ENCODE measurements around the gene RIMS1. TPM values are rescaled to one million over a fixed set of nuclear protein-coding genes. Genes with fewer than 3 reads are reported as not detected.

Gene RIMS1
- total and polyA plus RNA-seq, 2 of the 13 experiments (the other 11 are each of a cell fraction or from before 2014, with no cell fraction given), result not detected

DNA sequence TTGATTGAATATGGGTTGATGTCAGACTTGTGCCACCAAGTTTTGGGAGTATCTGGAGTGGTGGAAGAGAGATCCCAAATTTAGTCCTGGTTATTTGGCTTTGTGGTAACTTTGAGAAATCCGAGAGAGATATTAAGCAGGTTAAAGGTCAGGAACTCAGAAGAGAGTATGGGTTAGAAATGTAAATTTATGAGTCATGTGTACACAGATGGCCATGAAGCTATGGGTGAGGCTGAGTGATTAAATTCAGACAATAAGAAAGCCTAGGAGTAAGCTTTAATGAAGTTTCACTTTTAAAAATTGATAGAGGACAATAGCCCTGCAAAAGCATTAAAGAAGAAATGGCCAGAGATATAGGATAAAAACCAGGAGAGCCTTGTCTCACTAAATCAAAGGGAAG, 14.3 kb downstream of the RIMS1 start:
- no peaks in the 10 kb centered on the region for H3K36me3 ChIP-seq (replicated peaks in 1 of 2; ENCODE audit: control insufficient read depth in 1 of 2, insufficient read depth in 2 of 2, low read length in 2 of 2)

DNA sequence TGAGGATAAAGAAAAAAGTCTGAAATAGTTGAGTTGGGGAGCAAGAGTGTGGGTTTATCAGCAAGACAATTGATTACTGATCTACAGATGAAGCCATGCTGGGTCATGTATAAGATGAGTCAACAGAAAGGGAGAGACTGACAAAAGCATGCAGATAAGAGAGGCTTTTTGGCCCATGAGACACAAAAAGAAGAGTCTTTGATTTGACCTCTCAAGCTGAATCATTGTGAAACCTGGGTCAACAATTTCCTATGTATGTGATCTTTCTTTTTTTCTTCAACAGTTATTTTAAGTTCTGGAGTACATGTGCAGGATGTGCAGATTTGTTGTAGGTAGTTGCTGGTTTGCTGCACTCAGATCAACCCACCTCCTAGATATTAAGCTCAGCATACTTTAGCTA, 15.9 kb downstream of the RIMS1 start:
- Histone ChIP-seq H3K9me3 (ENCODE audit: low read length) (no peaks in the 10 kb centered on the region), H3K36me3 (replicated peaks in 1 of 2; ENCODE audit: control insufficient read depth in 1 of 2, insufficient read depth in 2 of 2, low read length in 2 of 2) (no peaks in the 10 kb centered on the region), H3K4me3 (replicated peaks in 1 of 3; ENCODE audit: insufficient read depth in 1 of 3, low read depth in 2 of 3, low read length in 3 of 3) (no peak overlapping the region), H3K4me2 (ENCODE audit: low read depth, low read length) (no peak overlapping the region), H4K20me1 (ENCODE audit: insufficient read depth, low read length) (no peaks in the 10 kb centered on the region), H3K79me2 (ENCODE audit: insufficient read depth, low read length) (no peaks in the 10 kb centered on the region), H2AFZ (ENCODE audit: low read length) (no peak overlapping the region), H3K9ac (ENCODE audit: insufficient read depth, low read depth, low read length) (no peak overlapping the region), H3K4me1 (ENCODE audit: insufficient read depth, low read length) (no peaks in the 10 kb centered on the region), H3K27ac (ENCODE audit: extremely low read length, insufficient read depth, low read length) (no peak overlapping the region), H3K27me3 (ENCODE audit: control insufficient read depth in 1 of 2, insufficient read depth in 2 of 2, low read length in 2 of 2) (no peaks in the 10 kb centered on the region)
- DNase-seq (ENCODE audit: low spot score) (no peak), ATAC-seq (no peak), FAIRE-seq (no peak)
- in situ Hi-C loops (cut with HindIII; ENCODE audit: extremely low pct_ligation_motif_present, low pct_unique_long_range_greater_than_20kb), result no loop called here
- BruUV-seq (replicated peaks), result no TSS peak
- intact Hi-C loops (cut with micrococcal nuclease; ENCODE audit: unreplicated experiment), result no loop called here
- POLR2A ChIA-PET, result no interaction called here
- CTCF ChIA-PET (ENCODE audit: low intra/inter-chr PET ratio, low total read pairs), result no interaction called here
- TF ChIP-seq, protein P1, sequence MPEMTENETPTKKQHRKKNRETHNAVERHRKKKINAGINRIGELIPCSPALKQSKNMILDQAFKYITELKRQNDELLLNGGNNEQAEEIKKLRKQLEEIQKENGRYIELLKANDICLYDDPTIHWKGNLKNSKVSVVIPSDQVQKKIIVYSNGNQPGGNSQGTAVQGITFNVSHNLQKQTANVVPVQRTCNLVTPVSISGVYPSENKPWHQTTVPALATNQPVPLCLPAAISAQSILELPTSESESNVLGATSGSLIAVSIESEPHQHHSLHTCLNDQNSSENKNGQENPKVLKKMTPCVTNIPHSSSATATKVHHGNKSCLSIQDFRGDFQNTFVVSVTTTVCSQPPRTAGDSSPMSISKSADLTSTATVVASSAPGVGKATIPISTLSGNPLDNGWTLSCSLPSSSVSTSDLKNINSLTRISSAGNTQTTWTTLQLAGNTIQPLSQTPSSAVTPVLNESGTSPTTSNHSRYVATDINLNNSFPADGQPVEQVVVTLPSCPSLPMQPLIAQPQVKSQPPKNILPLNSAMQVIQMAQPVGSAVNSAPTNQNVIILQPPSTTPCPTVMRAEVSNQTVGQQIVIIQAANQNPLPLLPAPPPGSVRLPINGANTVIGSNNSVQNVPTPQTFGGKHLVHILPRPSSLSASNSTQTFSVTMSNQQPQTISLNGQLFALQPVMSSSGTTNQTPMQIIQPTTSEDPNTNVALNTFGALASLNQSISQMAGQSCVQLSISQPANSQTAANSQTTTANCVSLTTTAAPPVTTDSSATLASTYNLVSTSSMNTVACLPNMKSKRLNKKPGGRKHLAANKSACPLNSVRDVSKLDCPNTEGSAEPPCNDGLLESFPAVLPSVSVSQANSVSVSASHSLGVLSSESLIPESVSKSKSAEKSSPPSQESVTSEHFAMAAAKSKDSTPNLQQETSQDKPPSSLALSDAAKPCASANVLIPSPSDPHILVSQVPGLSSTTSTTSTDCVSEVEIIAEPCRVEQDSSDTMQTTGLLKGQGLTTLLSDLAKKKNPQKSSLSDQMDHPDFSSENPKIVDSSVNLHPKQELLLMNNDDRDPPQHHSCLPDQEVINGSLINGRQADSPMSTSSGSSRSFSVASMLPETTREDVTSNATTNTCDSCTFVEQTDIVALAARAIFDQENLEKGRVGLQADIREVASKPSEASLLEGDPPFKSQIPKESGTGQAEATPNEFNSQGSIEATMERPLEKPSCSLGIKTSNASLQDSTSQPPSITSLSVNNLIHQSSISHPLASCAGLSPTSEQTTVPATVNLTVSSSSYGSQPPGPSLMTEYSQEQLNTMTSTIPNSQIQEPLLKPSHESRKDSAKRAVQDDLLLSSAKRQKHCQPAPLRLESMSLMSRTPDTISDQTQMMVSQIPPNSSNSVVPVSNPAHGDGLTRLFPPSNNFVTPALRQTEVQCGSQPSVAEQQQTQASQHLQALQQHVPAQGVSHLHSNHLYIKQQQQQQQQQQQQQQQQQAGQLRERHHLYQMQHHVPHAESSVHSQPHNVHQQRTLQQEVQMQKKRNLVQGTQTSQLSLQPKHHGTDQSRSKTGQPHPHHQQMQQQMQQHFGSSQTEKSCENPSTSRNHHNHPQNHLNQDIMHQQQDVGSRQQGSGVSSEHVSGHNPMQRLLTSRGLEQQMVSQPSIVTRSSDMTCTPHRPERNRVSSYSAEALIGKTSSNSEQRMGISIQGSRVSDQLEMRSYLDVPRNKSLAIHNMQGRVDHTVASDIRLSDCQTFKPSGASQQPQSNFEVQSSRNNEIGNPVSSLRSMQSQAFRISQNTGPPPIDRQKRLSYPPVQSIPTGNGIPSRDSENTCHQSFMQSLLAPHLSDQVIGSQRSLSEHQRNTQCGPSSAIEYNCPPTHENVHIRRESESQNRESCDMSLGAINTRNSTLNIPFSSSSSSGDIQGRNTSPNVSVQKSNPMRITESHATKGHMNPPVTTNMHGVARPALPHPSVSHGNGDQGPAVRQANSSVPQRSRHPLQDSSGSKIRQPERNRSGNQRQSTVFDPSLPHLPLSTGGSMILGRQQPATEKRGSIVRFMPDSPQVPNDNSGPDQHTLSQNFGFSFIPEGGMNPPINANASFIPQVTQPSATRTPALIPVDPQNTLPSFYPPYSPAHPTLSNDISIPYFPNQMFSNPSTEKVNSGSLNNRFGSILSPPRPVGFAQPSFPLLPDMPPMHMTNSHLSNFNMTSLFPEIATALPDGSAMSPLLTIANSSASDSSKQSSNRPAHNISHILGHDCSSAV (CRISPR knock-in tag; IDR thresholded peaks at IDR 0.05; ENCODE audit: borderline replicate concordance), result no peak
- no peak for TF ChIP-seq ZKSCAN5 (CRISPR knock-in tag; IDR thresholded peaks at IDR 0.05)
- TF ChIP-seq SIN3B (IDR thresholded peaks at IDR 0.05; ENCODE audit: low read length), result no peak

More for the DNA sequence above, 14.3 kb downstream of the RIMS1 start:
- DNase-seq (ENCODE audit: low spot score), result no peak
- no TSS peak for BruUV-seq (replicated peaks)
- no peaks in the 10 kb centered on the region for H3K79me2 ChIP-seq (ENCODE audit: insufficient read depth, low read length)
- H3K4me3 ChIP-seq (replicated peaks in 1 of 3; ENCODE audit: insufficient read depth in 1 of 3, low read depth in 2 of 3, low read length in 3 of 3), result no peak overlapping the region
- WGBS (ENCODE audit: low lambda C conversion rate), result 0% methylated on average over 1 of the region's 1 CpG
- in situ Hi-C loops (cut with HindIII; ENCODE audit: extremely low pct_ligation_motif_present, low pct_unique_long_range_greater_than_20kb), result no loop called here
- FAIRE-seq, result no peak
- no peak for ATAC-seq
- H3K4me1 ChIP-seq (ENCODE audit: insufficient read depth, low read length), result no peaks in the 10 kb centered on the region
- TF ChIP-seq, protein P2, sequence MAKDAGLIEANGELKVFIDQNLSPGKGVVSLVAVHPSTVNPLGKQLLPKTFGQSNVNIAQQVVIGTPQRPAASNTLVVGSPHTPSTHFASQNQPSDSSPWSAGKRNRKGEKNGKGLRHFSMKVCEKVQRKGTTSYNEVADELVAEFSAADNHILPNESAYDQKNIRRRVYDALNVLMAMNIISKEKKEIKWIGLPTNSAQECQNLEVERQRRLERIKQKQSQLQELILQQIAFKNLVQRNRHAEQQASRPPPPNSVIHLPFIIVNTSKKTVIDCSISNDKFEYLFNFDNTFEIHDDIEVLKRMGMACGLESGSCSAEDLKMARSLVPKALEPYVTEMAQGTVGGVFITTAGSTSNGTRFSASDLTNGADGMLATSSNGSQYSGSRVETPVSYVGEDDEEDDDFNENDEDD (CRISPR knock-in tag; IDR thresholded peaks at IDR 0.05; ENCODE audit: borderline replicate concordance), result no peak
- TF ChIP-seq MBD4 (IDR thresholded peaks at IDR 0.05; ENCODE audit: borderline replicate concordance, low read length) (no peak), TOPORS (CRISPR knock-in tag; IDR thresholded peaks at IDR 0.05) (no peak), ZMYM4 (CRISPR knock-in tag; IDR thresholded peaks at IDR 0.05) (no peak), CAMTA2 (CRISPR knock-in tag; IDR thresholded peaks at IDR 0.05; ENCODE audit: borderline replicate concordance) (no peak), DMAP1 (CRISPR knock-in tag; IDR thresholded peaks at IDR 0.05) (no peak), RFXANK (CRISPR knock-in tag; IDR thresholded peaks at IDR 0.05) (no peak)
- TF ChIP-seq, protein P3, sequence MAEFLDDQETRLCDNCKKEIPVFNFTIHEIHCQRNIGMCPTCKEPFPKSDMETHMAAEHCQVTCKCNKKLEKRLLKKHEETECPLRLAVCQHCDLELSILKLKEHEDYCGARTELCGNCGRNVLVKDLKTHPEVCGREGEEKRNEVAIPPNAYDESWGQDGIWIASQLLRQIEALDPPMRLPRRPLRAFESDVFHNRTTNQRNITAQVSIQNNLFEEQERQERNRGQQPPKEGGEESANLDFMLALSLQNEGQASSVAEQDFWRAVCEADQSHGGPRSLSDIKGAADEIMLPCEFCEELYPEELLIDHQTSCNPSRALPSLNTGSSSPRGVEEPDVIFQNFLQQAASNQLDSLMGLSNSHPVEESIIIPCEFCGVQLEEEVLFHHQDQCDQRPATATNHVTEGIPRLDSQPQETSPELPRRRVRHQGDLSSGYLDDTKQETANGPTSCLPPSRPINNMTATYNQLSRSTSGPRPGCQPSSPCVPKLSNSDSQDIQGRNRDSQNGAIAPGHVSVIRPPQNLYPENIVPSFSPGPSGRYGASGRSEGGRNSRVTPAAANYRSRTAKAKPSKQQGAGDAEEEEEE (CRISPR knock-in tag; IDR thresholded peaks at IDR 0.05; ENCODE audit: borderline replicate concordance), result no peak
- no peak overlapping the region for H3K4me2 ChIP-seq (ENCODE audit: low read depth, low read length)
- H3K27ac ChIP-seq (ENCODE audit: extremely low read length, insufficient read depth, low read length), result no peak overlapping the region
- H3K27me3 ChIP-seq (ENCODE audit: control insufficient read depth in 1 of 2, insufficient read depth in 2 of 2, low read length in 2 of 2), result no peaks in the 10 kb centered on the region
- H4K20me1 ChIP-seq (ENCODE audit: insufficient read depth, low read length), result no peaks in the 10 kb centered on the region
- POLR2A ChIA-PET, result no interaction called here
- no peaks in the 10 kb centered on the region for H3K9me3 ChIP-seq (ENCODE audit: low read length)
- intact Hi-C loops (cut with micrococcal nuclease; ENCODE audit: unreplicated experiment), result no loop called here
- CTCF ChIA-PET (ENCODE audit: low intra/inter-chr PET ratio, low total read pairs), result no interaction called here
- H2AFZ ChIP-seq (ENCODE audit: low read length), result no peak overlapping the region
- no peak overlapping the region for H3K9ac ChIP-seq (ENCODE audit: insufficient read depth, low read depth, low read length)

Data from HepG2 (cell line).